NCI-H345 treated with DMSO at 0.1 percent for 48 hours (cell line): ENCODE results near the gene TLE3.
"Not testable (repeated sequence)": the region's sequence is repeated elsewhere in the genome, so short reads cannot be mapped to it uniquely, and the experiment has no call there.

Experiments
- DNase-seq: peaks from one replicate; lab custom pipeline; 2025; ENCODE audit not compliant: unreplicated experiment; lab: John Stamatoyannopoulos, UW

The TLE3 gene

DNA sequence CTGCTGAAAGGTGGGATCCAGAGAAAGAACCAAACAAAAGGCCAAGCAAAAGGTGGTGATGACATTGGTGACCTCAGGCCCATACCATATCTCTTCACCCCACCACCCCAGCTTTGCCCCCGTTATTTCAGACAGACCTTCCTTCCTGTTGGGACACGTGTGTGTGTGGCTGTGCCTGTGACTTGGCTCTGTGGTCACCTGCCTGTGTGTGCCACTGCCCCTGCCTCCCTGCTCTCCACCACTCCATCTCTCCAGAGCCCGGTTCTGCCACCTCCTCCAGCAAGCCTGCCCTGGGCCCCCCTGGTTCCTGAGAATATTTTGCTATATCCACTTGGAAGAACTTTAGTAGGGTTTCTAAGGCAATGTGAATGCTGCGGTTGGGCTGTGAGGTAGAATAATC lies 28.6 kb upstream of the TLE3 start:
- no peak for DNase-seq

DNA sequence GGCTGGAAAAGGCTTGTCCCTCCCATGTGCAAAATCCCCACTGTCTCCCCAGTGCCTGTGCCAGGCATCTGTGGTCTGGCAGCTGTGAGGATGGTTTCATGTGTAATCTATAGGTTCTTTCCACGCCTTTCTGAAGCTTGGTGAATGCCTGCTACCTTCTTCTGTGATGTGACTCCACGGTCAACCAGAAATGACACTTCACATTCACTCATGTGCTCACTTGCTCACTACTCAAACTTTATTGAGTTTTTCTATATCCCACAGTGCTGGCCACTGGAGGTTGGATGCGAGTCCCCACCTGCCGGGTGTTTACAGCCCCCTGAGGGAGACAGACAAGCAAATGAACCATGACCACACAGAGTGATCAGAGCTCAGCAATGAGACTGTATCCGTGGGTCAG lies 27.9 kb upstream of the TLE3 start:
- no peak for DNase-seq

DNA sequence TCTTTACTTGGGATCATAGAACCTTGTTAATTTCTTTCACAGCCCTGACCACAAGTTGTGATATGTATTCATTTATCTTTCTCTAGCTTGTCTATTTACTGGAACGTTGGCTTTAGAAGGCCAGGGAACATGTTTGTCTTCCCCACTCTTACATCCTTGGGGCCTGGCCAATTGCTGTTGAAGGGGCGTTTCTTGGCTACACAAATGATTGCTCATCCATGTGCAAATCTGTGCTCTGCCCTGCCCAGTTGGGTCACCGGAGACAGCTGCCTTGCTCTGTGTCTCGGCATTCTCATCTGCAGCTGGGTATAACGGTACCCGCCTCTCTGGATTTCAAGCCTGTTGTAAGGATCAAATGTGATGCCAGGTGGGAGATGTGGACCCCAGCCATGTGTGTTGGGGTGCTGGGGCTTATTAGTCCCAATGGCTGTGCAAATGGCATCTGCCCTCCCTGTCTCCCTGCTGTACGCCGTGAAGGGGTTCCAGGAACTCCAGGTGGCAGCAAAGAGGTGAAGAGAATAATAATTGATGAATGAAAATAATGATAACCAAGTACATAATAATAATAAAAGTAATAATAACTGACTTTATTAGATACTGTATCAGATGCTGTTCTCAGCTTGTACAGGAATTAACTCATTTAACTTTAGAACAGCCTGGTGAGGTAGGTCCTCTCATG lies 24.0 kb upstream of the TLE3 start:
- no peak for DNase-seq

DNA sequence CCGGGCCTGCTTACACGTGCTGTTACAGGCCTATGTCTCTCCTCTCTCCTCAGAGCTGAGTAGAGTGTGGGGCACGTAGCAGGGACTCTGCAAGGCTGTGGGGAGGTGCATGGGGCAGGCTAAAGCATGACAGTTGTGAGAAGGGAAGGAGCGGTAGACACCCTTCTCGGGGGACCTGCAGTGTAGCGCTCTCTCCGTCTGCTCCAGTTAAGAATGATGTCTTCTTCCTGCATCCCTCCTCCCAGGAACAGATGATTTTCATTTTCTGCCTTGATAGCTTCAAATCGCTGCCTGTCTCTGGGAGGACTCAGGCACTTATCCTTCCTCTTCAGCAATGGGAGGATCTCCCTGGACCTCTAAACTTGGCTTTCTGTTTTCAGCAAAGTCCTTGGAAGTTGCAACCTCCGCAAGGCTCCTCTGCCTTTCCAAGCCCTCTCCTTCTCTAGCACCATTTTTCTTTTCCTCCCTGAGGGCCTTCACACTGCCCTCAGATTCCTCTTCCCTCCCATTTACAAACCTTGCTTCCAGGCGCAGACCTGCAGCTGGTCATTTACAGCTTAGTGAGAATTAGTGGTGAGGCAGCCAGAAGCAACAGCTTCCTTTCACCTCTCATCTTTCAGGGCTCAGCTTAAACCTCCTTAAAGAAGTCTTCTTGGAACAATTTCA lies 23.4 kb upstream of the TLE3 start:
- no peak for DNase-seq

DNA sequence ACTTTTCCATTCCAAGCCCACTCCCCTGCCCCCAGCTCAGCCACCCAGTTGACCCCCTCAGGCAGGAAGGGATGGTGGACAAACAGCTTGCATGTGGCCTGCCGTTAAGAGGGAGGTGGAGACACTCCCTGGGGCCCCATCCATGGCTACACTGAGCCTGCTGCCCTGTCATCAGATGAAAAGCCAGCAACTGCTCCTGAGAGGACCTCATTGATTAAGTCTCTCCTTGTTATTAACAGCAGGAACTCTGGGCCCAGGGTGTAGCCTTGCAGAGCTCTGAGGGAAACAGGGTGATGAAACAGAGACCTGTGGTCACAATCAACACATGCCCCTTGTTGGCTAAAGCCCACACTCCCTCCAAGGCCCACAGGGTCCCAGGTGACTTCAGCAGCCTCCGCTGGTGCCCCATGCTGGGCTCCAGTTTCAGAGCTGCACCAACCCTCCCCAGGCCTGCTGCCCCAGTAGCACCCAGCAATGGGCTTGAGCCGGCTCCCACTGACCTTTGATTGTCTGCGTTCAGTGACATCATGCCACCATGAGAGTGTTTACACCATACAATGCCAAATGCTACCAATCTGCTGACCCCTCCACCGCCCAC lies 22.3 kb upstream of the TLE3 start:
- DNase-seq: no peak

DNA sequence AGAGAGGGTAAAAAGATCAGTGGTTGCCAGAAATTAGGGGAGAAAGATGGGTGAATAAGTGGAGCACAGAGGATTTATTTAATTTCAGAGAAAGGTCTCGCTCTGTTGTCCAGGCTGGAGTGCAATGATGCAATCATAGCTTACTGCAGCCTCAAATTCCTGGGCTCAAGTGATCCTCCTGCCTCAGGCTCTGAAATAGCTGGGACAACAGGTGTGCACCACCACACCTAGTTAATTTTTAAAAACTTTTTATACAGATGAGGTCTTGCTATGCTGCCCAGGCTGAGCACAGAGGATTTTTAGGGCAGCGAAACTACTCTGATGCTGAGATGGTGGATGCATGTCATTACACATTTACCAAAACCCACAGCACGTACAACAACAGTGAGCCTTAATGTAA lies 20.9 kb upstream of the TLE3 start:
- no peak for DNase-seq

DNA sequence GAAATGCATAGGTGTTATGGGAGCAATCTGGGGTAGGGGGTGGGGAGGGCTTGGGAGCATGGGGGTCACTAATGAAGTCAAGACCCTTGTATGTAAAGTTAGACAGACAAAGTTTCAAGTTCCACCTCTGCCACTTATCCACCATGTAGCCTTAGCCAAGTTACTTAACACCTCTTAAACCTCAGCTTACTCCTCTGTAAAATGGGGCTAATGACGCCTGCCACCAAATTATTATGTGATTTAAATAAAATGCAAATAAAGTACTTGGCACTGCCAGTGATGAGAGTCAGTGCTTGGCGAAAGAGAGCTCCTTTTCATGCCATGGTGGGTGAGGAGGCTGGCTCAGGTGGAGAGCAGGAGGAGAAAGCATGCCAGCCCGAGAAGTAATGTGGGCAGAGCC lies 18.6 kb upstream of the TLE3 start:
- DNase-seq: no peak

DNA sequence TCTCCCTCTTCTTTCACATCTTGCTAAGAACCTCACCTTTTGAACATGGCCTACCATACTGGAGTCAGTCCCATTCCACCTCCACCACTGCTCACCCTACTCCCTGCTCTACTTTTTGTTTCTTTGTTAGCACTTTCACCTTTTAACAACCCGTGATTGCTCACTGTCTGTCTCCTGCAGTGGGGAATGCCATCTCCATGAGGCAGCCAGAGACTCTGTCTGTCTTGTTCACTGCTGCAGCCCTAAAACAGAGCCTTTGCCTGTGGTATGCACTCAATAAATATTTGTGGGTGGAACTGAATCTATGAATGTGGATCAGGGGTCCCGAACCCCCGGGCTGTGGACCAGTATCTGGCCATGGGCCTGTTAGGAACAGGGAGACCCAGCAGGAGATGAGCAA lies 16.5 kb upstream of the TLE3 start:
- DNase-seq: no peak

DNA sequence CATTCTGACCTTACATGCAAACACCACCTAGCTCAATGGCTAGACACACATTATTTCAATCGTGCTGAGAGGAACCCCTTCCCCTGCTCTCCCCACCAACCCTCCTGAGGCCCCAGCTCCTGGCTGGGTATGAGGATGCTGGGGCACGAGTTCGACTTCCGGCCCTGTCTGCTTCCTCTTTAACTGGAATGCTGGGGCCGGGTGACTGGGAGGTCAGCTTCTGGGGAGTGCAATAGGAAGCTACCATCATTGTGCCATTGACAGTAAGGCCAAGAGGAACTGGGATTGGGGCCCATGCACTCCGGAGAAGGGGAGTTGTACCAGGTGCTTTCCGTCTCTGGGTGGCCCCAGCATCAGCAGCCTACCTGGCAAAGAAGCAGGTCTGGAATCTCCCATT lies 15.6 kb upstream of the TLE3 start:
- DNase-seq: no peak

DNA sequence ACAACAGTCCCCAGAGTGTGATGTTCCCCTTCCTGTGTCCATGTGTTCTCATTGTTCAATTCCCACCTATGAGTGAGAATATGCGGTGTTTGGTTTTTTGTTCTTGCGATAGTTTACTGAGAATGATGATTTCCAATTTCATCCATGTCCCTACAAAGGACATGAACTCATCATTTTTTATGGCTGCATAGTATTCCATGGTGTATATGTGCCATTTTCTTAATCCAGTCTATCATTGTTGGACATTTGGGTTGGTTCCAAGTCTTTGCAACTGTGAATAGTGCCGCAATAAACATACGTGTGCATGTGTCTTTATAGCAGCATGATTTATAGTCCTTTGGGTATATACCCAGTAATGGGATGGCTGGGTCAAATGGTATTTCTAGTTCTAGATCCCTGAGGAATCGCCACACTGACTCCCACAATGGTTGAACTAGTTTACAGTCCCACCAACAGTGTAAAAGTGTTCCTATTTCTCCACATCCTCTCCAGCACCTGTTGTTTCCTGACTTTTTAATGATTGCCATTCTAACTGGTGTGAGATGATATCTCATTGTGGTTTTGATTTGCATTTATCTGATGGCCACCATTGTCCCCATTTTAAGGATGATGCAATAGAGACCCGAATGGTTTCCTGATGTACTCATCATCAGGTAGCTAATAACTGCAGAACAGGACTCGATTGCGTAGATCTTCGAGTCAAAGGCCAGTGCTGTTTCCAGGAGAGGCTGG lies 15.0 kb upstream of the TLE3 start:
- DNase-seq: not testable (repeated sequence)

DNA sequence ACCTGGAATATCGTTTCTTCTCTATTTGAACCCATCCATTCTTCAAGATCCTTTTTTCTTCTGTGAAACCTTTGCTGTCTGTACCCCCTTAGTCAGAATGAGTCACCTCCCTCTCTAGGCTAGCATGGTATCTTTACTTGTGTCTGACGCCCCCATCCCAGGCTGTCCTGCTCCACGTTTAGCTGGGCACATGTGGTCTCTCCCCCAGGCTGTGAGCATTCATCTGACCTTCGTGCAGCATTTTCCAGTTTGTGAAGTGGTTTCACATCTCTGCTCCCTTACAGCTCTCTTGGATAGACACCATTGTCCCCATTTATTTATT lies 14.3 kb upstream of the TLE3 start:
- DNase-seq: no peak

DNA sequence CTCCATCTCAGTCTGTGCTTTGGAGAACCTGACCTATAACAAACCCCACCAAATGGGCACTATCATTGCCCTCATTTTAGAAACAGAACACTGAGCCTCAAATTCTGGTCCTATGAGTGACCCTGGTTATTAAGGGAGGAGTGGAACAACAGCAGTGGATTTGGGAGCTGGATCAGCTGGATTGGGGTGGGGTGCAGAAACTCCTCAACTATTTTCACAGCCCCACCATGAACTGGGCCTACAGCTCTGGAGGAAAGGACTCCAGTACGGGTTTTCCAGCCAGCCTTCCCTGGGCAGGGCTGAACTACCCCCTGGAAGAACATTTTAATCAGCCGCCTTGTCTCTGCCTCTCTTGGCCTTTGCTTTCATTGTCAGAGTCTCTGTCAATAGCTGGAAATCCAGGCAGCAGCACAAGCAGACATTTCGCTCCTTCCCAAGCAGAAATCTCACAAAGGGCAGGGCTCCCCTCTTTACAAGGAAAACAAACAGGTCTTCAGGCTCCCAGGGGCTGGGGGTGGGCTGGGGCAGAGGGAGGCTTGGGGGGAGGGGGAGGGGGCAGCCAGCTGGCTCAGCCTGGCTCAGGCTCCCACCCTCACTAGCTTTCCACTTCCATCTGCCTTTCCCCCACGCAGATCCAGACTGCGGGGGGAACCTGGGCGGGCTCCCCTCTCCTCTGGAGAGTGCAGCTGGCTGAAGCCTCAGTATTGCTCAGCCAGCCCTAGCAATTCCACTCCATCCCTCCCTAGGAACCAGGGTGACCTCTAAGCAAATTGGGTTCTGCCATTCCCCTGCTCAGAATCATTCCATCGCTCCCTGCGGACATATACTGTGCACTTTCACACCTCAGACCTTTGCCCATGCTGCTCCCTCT lies 13.7 kb upstream of the TLE3 start:
- DNase-seq: peak; percentile 51

DNA sequence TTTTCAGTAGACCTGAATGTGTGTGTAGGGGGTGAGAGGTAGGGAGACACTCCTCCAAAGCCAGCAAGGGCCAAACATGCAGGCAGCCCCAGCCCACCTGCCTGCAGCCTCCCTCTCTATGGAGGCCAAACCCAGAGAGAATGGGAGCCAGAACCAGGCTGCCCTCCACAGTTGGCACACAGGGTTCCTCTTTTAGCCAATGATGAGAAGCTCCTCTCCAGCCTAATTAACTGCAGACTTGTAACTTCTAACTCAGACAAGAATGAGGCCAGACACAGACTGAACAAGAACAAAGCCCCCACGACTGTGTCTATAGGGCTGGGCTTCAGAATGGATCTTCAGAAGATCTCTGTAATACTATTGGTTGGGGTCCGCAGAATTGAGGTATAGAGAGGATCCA lies 12.3 kb upstream of the TLE3 start:
- peak; percentile 89 for DNase-seq

DNA sequence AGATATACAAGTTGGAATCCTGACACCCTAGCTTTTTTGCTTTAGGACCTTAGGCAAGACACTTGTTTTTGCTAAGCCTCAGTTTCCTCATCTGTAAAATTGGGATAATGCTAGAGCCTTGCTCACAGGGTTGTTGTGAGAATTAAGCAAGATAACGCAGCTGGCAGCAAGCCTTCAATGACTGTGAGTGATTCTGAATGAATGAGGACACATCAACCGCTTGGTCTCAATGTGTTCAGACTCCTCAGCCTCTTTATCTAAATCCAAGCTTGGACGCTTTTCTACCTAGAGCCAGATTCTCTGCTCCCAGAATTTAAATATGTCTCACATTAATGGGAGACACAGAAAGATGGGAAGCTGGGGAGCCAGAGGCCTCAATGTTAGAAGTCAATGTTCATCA lies 11.8 kb upstream of the TLE3 start:
- DNase-seq: no peak

DNA sequence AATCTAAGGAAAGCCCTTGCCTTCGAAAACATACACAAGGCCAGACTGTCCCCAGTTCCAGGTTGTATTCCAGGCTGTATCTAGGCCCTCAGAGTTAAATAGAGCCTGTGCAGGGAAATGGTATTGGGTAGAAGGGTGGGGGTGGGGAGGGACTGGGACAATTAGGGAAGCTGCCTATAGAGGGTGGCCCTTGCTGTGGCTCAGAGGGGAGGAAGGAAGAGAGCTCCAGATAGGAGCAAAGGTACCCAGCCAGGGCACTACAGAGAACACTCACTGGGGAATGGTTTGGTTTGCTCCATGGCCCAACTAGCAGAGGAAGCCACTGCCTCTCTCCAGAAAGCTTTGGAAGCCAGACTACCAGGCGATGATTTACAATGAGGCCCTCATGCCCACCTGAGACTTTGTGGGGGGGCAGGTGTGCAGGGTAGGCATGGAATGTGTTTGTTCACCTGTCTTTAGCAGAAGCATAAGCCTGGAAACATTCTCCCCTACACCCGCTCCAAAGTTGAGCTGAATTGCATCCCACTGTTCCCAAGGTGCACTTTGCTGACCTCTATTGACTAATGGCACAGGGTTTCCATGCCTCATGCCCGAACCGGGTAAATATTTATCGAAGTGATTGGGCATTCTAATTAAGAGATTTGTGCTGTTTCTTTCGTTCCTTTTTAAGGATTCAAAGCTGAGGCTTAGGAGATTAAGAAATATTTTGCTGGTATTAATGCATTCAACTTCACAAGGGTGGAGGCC lies 6.3 kb upstream of the TLE3 start:
- no peak for DNase-seq

DNA sequence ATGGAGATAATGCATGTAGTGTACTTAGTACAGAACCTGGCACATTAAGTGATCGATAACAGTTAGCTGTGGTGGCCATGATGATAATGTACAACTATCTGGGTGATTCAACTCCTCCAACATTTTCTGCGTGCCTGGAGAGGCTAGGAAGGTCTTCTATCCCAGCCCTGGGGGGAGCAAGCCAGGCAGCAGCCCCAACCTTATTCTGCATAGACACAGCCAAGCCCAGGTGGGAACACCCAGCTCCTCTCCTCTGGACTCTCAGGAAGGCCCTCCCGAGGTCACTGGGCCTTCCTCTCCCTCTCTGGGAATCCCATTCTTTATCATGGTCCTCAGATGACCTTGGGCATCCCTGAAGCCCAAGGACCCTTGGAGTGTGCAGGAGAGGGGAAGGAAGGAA lies 5.1 kb upstream of the TLE3 start:
- DNase-seq: no peak

DNA sequence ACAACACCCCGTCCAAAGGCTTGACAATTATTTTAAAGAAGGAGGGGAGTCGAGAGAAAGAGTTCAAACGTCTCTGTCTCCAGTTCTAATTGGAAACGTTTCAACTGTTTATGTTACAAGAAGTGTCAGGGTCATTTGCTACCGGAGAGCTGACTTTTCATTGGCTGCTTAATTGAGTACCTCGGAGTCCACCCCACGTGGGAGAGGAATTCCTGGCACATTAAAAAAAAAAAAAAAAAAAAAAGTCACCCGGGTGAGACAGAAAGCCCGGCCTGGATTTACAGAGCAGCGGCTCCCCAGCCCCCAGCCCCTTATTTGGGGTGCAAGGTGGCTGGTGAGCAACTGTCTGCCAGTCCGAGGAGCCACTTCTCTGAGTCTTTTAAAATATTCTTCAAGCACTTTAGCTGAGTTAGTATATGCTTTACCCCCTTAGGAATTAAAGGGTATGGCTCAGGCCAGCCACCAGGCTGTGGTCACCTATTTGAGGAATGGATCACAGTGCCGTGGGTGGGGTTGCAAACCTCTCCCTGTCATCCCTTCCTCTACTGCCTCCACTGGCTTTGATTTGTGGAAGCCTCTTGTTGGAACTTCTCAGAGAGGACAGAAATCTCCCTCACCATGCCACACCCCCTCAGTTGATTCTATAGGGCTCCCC lies 3.9 kb upstream of the TLE3 start:
- peak; percentile 42 for DNase-seq

DNA sequence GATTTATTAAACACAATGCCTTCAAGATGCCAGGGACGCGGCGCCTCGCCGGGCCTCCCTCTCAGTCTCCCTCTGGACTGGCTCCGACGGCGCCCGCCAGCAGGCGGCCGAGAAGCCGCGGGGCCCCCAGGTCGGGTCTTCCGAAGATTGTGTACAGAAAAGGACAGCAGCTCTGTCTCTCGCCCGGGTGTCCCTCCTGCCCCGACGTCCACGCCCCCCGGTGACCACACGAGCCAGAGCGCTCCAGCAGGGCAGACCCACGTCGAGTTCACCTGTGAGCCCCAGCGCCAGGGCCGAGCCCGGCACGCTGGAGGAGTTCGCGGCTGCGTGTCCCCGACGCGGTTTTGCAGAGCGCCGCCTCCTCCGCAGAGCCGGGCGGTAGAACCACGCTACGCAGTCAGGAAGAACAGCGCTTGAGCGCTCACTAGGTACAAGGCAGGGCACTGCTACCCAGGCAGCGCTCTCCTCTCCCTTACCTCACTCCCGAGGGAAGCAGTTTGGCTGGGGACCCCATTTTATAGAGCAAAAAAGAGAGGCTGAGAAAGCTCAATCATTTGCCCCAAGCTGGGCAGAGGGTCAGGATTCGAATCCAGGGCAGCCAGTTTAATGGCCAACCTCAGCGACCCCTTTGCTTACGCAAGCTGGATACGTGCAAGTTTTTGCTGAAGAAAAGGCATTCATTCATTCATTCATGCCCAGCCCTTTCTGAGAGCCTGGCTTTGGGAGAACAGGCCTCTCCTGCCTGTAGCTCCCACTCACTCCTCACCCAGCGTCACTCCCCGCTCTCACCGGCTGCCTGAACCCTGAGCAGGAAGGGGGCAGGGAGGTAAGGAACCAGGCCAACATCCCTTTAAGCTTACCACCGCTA lies 3.0 kb upstream of the TLE3 start:
- no peak for DNase-seq

DNA sequence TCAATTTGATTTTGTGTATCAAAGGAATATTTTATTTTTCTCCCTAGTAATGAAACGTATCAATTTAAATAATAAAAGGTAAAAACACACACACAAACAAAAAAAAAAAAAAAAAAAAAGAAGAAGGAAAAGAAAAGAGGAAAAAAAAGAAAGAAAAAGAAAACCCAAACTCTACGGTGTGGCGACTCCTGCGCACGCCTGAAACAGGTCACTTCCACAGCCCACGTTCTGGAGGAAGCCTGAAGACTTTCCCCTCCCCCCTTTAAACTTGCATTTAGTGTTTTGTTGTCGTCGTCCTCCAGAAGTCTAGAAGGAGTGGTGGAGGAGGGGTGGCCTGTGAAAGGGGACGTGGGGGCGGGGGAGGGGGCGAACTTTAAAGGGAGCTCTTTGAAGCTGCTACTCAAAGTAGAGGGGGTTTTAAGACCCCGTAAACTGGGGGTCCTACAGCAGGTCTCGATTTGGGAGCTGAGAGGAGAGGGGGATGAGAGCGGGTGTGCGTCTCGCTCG lies 2.3 kb upstream of the TLE3 start:
- no peak for DNase-seq
